Mammary epithelial cell (primary cell): Measurements from ENCODE around the gene RPN1.

Source experiments
- CTCF ChIP-seq, 2 donors: IDR thresholded peaks in 1 of 2; conservative IDR thresholded peaks in 1 of 2; 2 replicates each; pipeline ENCODE4 v1.5.1; 2011 to 2012; ENCODE audit warnings: inconsistent platforms in 2 of 2, low read length in 2 of 2, mild to moderate bottlenecking in 2 of 2, control low read depth in 1 of 2, low read depth in 1 of 2; ENCODE audit not compliant: insufficient read depth in 1 of 2; ENCODE audit errors: extremely low read depth in 1 of 2
- EZH2 ChIP-seq: IDR thresholded peaks from 2 replicates; pipeline ENCODE4 v1.6.1; 2012; ENCODE audit warnings: low read length, inconsistent platforms, borderline replicate concordance

GRCh38 chr3:128618398-128618726 lies 32.3 kb downstream of the RPN1 start:
- TF ChIP-seq CTCF (conservative IDR thresholded peaks at IDR 0.05 in 1 of 2, IDR thresholded peaks at IDR 0.05 in 1 of 2; ENCODE audit: extremely low read depth in 1 of 2, insufficient read depth in 1 of 2, low read depth in 1 of 2, low read length in 2 of 2) (no peak), EZH2 (no peak)
